Stimulated activated CD8-positive, alpha-beta memory T cell treated with anti-CD3 and anti-CD28 coated beads, Interleukin-12 subunit alpha, Interleukin-12 subunit beta, amount 100 ng/mL, for 1 hour (primary cell): Measurements from ENCODE around the gene FEM1C.

Source experiments
- DNase-seq: peaks from one replicate; pipeline ENCODE4 v3.0.0-alpha.2; 2020; ENCODE audit warnings: low read depth

FEM1C gene

GRCh38 chr5:115475788-115476187 lies 68.8 kb downstream of the FEM1C start:
- no peak for DNase-seq

- no peak for DNase-seq
These were observed 72.1 kb downstream of the FEM1C start for GRCh38 chr5:115472271-115473025.

DNA sequence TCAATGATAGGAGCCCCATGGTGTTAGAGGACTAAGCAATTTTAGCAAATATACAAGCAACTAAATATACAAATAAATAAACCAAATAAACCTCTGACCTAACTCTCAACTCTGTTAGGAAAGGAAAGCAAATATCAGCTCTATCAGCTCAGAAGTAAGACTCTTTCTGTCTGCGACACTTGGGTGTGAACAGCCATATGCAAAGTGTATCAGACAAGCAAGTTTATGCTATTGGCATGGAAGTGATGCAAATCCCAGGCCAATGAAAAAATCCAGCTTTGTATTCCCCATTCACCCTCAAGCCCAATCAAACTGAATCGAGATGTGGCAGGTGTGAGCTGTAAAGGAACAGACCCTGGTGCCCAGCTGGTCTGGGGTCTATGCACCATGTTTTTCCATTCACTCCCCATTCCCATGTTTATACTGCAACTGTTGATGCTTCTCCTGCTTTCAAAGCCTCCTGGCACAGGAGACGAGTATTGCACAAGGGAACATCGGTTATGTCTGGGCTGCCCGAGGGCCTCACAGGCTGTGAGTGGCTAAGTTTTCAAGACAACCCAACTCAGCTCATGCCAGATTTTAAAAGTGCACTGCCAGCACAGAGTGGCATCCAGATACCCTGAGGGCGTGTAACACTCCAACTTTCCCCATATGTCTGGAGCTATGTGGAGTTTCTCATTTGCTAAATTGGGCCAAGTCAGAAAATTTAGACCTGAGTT lies 73.1 kb downstream of the FEM1C start:
- DNase-seq = no peak

- no peak for DNase-seq
These were observed 73.7 kb downstream of the FEM1C start for GRCh38 chr5:115470921-115471320.
